Measurements from ENCODE around the gene CIRBP. TPM values are rescaled to one million over a fixed set of nuclear protein-coding genes. Genes with fewer than 3 reads are reported as not detected.
A peak's percentile ranks its signal among the peaks of the same experiment; 100 is the strongest.

The CIRBP gene
- total RNA-seq (2014; rRNA removed) (136 and 197 TPM in 2 replicates), Bru-seq, nascent RNA (percentile 82 among the genes with signal in this experiment), BruChase-seq, experiment 1, labeled RNA remaining after a 6-hour chase (percentile 85 among the genes with signal in this experiment), BruChase-seq, experiment 2, labeled RNA remaining after a 2-hour chase (percentile 87 among the genes with signal in this experiment)
- long read RNA-seq, transcript CIRBP-201 (7 exons, 1,328 nt) = major isoform, 167 of 366 reads
- long read RNA-seq, transcript CIRBP-246 (6 exons, 1,043 nt) = minor isoform, 15 of 366 reads
- long read RNA-seq, transcript CIRBP-210 (8 exons, 938 nt) = minor isoform, 15 of 366 reads
- long read RNA-seq, transcript CIRBP-204 (7 exons, 870 nt) = minor isoform, 10 of 366 reads
- long read RNA-seq, partial matches to known transcripts = 29 of 366 reads
- long read RNA-seq, other reads (novel, unspliced or antisense) = 108 of 366 reads

GRCh38 chr19:1269065-1269477, at the start of gene CIRBP:
TSS of gene CIRBP (plus strand) at chr19:1269332. CDS start at chr19:1270934, 1,602 bp downstream.
- Histone ChIP-seq H3K9me3 (ENCODE audit: low read length) (no peaks in the 10 kb centered on the region), H3K27ac (ENCODE audit: low read length) (peak within 1 kb of the TSS; percentile 94), H4K20me1 (ENCODE audit: low read length) (no peaks in the 10 kb centered on the region), H3K4me1 (ENCODE audit: insufficient read depth, low read length) (peaks cover 70% of the 10 kb centered on the region), H3K27me3 (ENCODE audit: low read length) (no peaks in the 10 kb centered on the region), H3K4me3 (ENCODE audit: low read length) (peak within 1 kb of the TSS; percentile 71), H3K9ac (ENCODE audit: low read length) (peak within 1 kb of the TSS; percentile 85), H3K79me2 (ENCODE audit: low read length) (peaks cover 46% of the 10 kb centered on the region), H3K36me3 (ENCODE audit: low read depth, low read length) (peaks cover 4% of the 10 kb centered on the region; the same call in 1 of the 2 replicates), H3F3A (ENCODE audit: low read length, unreplicated experiment) (no peaks in the 10 kb centered on the region), H2AFZ (ENCODE audit: low read length) (peak within 1 kb of the TSS; percentile 26; the same call in 1 of the 2 replicates), H3K4me2 (ENCODE audit: low read length) (peak within 1 kb of the TSS; percentile 98), H3K9me2 (replicated peaks; ENCODE audit: low read length) (no peaks in the 10 kb centered on the region)
- DNase-seq (peak; percentile 95), ATAC-seq (peak; percentile 35)
- no TSS peak for BruUV-seq (replicated peaks)
- intact Hi-C loops (cut with micrococcal nuclease) = loop anchor here (1.0 kb wide), 1 partner anchor 17 kb away; no protein-coding TSS in a partner anchor
- no peak for TF ChIP-seq EZH2phosphoT487 (IDR thresholded peaks at IDR 0.05; ENCODE audit: borderline replicate concordance, low read length)
- TF ChIP-seq CTCF (conservative IDR thresholded peaks at IDR 0.05; ENCODE audit: low read depth, low read length) = no peak
- TF ChIP-seq EZH2 (IDR thresholded peaks at IDR 0.05; ENCODE audit: low read length, unreplicated experiment) = no peak
- ChIA-PET CTCF (interaction anchor here (0.6 to 1.2 kb wide), 3 partner anchors 11 to 25 kb away, joined by 3 to 16 read pairs (median 4); no protein-coding TSS in a partner anchor), POLR2A (ENCODE audit: unreplicated experiment) (interaction anchor here (0.5 to 1.2 kb wide), 12 partner anchors 10 to 252 kb away, joined by 3 to 29 read pairs (median 6); partner anchors contain the start of gene SBNO2)

GRCh38 chr19:1219786-1220476, 49.2 kb upstream of the CIRBP start:
- no peak overlapping the region for H3K4me3 ChIP-seq (ENCODE audit: low read length)
- H3K9me2 ChIP-seq (replicated peaks; ENCODE audit: low read length) = no peaks in the 10 kb centered on the region
- peaks cover 34% of the 10 kb centered on the region for H3K79me2 ChIP-seq (ENCODE audit: low read length)
- no peak overlapping the region for H3K9ac ChIP-seq (ENCODE audit: low read length)
- no peaks in the 10 kb centered on the region for H3K27me3 ChIP-seq (ENCODE audit: low read length)
- intact Hi-C loops (cut with micrococcal nuclease) = no loop called here
- DNase-seq = no peak
- no peaks in the 10 kb centered on the region for H3K36me3 ChIP-seq (ENCODE audit: low read depth, low read length)
- no peaks in the 10 kb centered on the region for H3K9me3 ChIP-seq (ENCODE audit: low read length)
- BruUV-seq (replicated peaks) = no TSS peak
- no peak overlapping the region for H3K27ac ChIP-seq (ENCODE audit: low read length)
- no peak for ATAC-seq
- 0 out of 2 replicates have a peak, but pooled peaks cover 2% of the 10 kb centered on the region for H4K20me1 ChIP-seq (ENCODE audit: low read length)
- TF ChIP-seq CTCF (conservative IDR thresholded peaks at IDR 0.05; ENCODE audit: low read depth, low read length) (no peak), EZH2 (IDR thresholded peaks at IDR 0.05; ENCODE audit: low read length, unreplicated experiment) (no peak), EZH2phosphoT487 (IDR thresholded peaks at IDR 0.05; ENCODE audit: borderline replicate concordance, low read length) (no peak)
- no peak overlapping the region for H2AFZ ChIP-seq (ENCODE audit: low read length)
- no peak overlapping the region for H3K4me2 ChIP-seq (ENCODE audit: low read length)
- no peaks in the 10 kb centered on the region for H3F3A ChIP-seq (ENCODE audit: low read length, unreplicated experiment)
- ChIA-PET CTCF (no interaction called here), POLR2A (ENCODE audit: unreplicated experiment) (no interaction called here)
- H3K4me1 ChIP-seq (ENCODE audit: insufficient read depth, low read length) = peaks cover 20% of the 10 kb centered on the region
